ENCODE data around the gene IFI27L1. TPM values are rescaled to one million over a fixed set of nuclear protein-coding genes. Genes with fewer than 3 reads are reported as not detected.

The IFI27L1 gene
- total and polyA plus RNA-seq, 4 donors, result 14.6 to 41.5 (median 19.9) TPM

- H3K36me3 ChIP-seq (ENCODE audit: control insufficient read depth in 4 of 4, insufficient read depth in 4 of 4, low read length in 4 of 4), result peaks cover 0 to 7% (median 4%) of the 10 kb centered on the region in 4 donors
- no peaks in the 10 kb centered on the region for H3K27me3 ChIP-seq (ENCODE audit: control insufficient read depth in 3 of 3, insufficient read depth in 3 of 3, low read length in 2 of 3)
- H3K9ac ChIP-seq (ENCODE audit: insufficient read depth in 1 of 2, low read length in 2 of 2), result no peak overlapping the region
- H3K27ac ChIP-seq (ENCODE audit: low read depth in 1 of 2, low read length in 1 of 2), result no peak overlapping the region
- peaks cover 0 to 2% (median 0%) of the 10 kb centered on the region in 4 donors for H3K9me3 ChIP-seq (ENCODE audit: control insufficient read depth in 4 of 4, insufficient read depth in 3 of 4, low read length in 3 of 4)
- H3K4me3 ChIP-seq, result no peak overlapping the region
- ATAC-seq (ENCODE audit: insufficient read depth, low FRiP score) (no peak), DNase-seq (no peak)
- H3K4me1 ChIP-seq (ENCODE audit: control insufficient read depth in 5 of 5, insufficient read depth in 5 of 5, low read length in 5 of 5), result peaks cover 0 to 12% (median 3%) of the 10 kb centered on the region in 5 donors
- TF ChIP-seq, protein P1, sequence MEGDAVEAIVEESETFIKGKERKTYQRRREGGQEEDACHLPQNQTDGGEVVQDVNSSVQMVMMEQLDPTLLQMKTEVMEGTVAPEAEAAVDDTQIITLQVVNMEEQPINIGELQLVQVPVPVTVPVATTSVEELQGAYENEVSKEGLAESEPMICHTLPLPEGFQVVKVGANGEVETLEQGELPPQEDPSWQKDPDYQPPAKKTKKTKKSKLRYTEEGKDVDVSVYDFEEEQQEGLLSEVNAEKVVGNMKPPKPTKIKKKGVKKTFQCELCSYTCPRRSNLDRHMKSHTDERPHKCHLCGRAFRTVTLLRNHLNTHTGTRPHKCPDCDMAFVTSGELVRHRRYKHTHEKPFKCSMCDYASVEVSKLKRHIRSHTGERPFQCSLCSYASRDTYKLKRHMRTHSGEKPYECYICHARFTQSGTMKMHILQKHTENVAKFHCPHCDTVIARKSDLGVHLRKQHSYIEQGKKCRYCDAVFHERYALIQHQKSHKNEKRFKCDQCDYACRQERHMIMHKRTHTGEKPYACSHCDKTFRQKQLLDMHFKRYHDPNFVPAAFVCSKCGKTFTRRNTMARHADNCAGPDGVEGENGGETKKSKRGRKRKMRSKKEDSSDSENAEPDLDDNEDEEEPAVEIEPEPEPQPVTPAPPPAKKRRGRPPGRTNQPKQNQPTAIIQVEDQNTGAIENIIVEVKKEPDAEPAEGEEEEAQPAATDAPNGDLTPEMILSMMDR (IDR thresholded peaks at IDR 0.05; ENCODE audit: control extremely low read depth, extremely low read depth), result no peak
- whole genome bisulfite sequencing, 2 donors, result 92 to 94% methylated on average over 11 of the region's 11 CpGs
These were observed 42.0 kb upstream of the IFI27L1 start for GRCh38 chr14:94038921-94039629.

- WGBS, 2 donors, result 84 to 90% methylated on average over 5 of the region's 5 CpGs
- TF ChIP-seq, protein P1 (IDR thresholded peaks at IDR 0.05; ENCODE audit: control extremely low read depth, extremely low read depth), result no peak
- no peak overlapping the region for H3K4me3 ChIP-seq
- H3K27ac ChIP-seq (ENCODE audit: low read depth in 1 of 2, low read length in 1 of 2), result no peak overlapping the region
- peaks cover 0 to 17% (median 5%) of the 10 kb centered on the region in 4 donors for H3K36me3 ChIP-seq (ENCODE audit: control insufficient read depth in 4 of 4, insufficient read depth in 4 of 4, low read length in 4 of 4)
- H3K9me3 ChIP-seq (ENCODE audit: control insufficient read depth in 4 of 4, insufficient read depth in 3 of 4, low read length in 3 of 4), result peaks cover 0 to 2% (median 0%) of the 10 kb centered on the region in 4 donors
- H3K27me3 ChIP-seq (ENCODE audit: control insufficient read depth in 3 of 3, insufficient read depth in 3 of 3, low read length in 2 of 3), result no peaks in the 10 kb centered on the region
- DNase-seq (no peak), ATAC-seq (ENCODE audit: insufficient read depth, low FRiP score) (no peak)
- H3K4me1 ChIP-seq (ENCODE audit: control insufficient read depth in 5 of 5, insufficient read depth in 5 of 5, low read length in 5 of 5), result peaks cover 0 to 12% (median 3%) of the 10 kb centered on the region in 5 donors
- H3K9ac ChIP-seq (ENCODE audit: insufficient read depth in 1 of 2, low read length in 2 of 2), result no peak overlapping the region
These were observed 40.9 kb upstream of the IFI27L1 start for GRCh38 chr14:94040247-94040646.

DNA sequence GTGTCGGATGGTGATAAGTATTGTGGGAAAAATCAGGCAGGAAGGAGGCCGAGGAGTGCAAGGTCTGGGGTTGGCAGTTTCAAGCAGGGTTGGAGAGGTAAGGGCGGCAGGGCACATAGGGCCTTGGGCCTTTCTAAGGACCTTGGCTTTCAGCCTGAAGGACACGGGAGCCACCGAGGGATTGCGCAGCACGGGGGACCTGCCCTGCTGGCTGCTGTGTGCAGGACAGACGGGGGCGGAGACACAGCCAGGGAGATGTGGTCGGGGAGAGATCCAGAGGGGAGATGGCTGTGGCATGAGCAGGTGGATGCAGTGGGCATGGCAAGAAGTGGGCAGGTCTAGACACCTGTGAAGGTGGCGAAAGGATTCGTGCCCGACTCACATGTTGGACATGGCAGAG is 40.3 kb upstream of the IFI27L1 start:
- peaks cover 0 to 12% (median 3%) of the 10 kb centered on the region in 5 donors for H3K4me1 ChIP-seq (ENCODE audit: control insufficient read depth in 5 of 5, insufficient read depth in 5 of 5, low read length in 5 of 5)
- no peak overlapping the region for H3K9ac ChIP-seq (ENCODE audit: insufficient read depth in 1 of 2, low read length in 2 of 2)
- H3K9me3 ChIP-seq (ENCODE audit: control insufficient read depth in 4 of 4, insufficient read depth in 3 of 4, low read length in 3 of 4), result peaks cover 0 to 2% (median 0%) of the 10 kb centered on the region in 4 donors
- H3K27me3 ChIP-seq (ENCODE audit: control insufficient read depth in 3 of 3, insufficient read depth in 3 of 3, low read length in 2 of 3), result no peaks in the 10 kb centered on the region
- peaks cover 0 to 22% (median 10%) of the 10 kb centered on the region in 4 donors for H3K36me3 ChIP-seq (ENCODE audit: control insufficient read depth in 4 of 4, insufficient read depth in 4 of 4, low read length in 4 of 4)
- ATAC-seq (ENCODE audit: insufficient read depth, low FRiP score) (no peak), DNase-seq (no peak)
- 86 to 89% methylated on average over 13 of the region's 13 CpGs for WGBS, 2 donors
- no peak overlapping the region for H3K4me3 ChIP-seq
- H3K27ac ChIP-seq (ENCODE audit: low read depth in 1 of 2, low read length in 1 of 2), result no peak overlapping the region
- TF ChIP-seq, protein P1 (IDR thresholded peaks at IDR 0.05; ENCODE audit: control extremely low read depth, extremely low read depth), result no peak
